Smooth muscle cell (in vitro differentiated cells): ENCODE results near the gene ZDHHC8. TPM values are rescaled to one million over a fixed set of nuclear protein-coding genes. Genes with fewer than 3 reads are reported as not detected.

Source experiments
- DNase-seq: peaks from one replicate; lab custom pipeline; 2025; ENCODE audit not compliant: unreplicated experiment; lab: John Stamatoyannopoulos, UW
- H2AFZ ChIP-seq: fragments of 200-600 bp; sonication (generic); 2 replicates; pipeline ENCODE4 v1.6.0; 2016; ENCODE audit warnings: antibody characterized with exemption, low read depth, mild to moderate bottlenecking
- H3F3A ChIP-seq: fragments of 200-600 bp; sonication (generic); 2 replicates; pipeline ENCODE4 v1.6.0; 2017; ENCODE audit warnings: antibody characterized with exemption, low read depth
- H3K27ac ChIP-seq: fragments of 200-600 bp; sonication (generic); 2 replicates; pipeline ENCODE4 v1.5.1; 2016; ENCODE audit warnings: low read depth, mild to moderate bottlenecking
- H3K27me3 ChIP-seq: fragments of 200-600 bp; sonication (generic); 2 replicates; pipeline ENCODE4 v1.6.1; 2016; ENCODE audit warnings: low read depth, mild to moderate bottlenecking
- H3K36me3 ChIP-seq: fragments of 200-600 bp; sonication (generic); 2 replicates; pipeline ENCODE4 v1.5.1; 2016; ENCODE audit warnings: low read depth
- H3K4me1 ChIP-seq: fragments of 200-600 bp; sonication (generic); 2 replicates; pipeline ENCODE4 v1.5.1; 2016; ENCODE audit warnings: low read depth
- H3K4me2 ChIP-seq: fragments of 200-600 bp; sonication (generic); 2 replicates; pipeline ENCODE4 v1.6.0; 2016; ENCODE audit warnings: mild to moderate bottlenecking
- H3K4me3 ChIP-seq: fragments of 200-600 bp; sonication (generic); 2 replicates; pipeline ENCODE4 v1.5.1; 2016; ENCODE audit warnings: mild to moderate bottlenecking
- H3K79me2 ChIP-seq: fragments of 200-600 bp; sonication (generic); 2 replicates; pipeline ENCODE4 v1.6.0; 2016; ENCODE audit warnings: low read depth, mild to moderate bottlenecking
- H3K9ac ChIP-seq: fragments of 200-600 bp; sonication (generic); 2 replicates; pipeline ENCODE4 v1.6.0; 2016; ENCODE audit warnings: low read depth
- H3K9me3 ChIP-seq: fragments of 200-600 bp; sonication (generic); replicated peaks from 2 replicates; pipeline ENCODE4 v1.5.1; 2016; ENCODE audit warnings: low read depth
- H4K20me1 ChIP-seq: fragments of 200-600 bp; sonication (generic); 2 replicates; pipeline ENCODE4 v1.6.0; 2016; ENCODE audit warnings: low read depth
- CTCF ChIP-seq: fragments of 200-600 bp; sonication (generic); IDR thresholded peaks from 2 replicates; pipeline ENCODE4 v1.5.1; 2017; ENCODE audit warnings: borderline replicate concordance, mild to moderate bottlenecking, antibody characterized with exemption; ENCODE audit not compliant: insufficient read depth, poor library complexity, severe bottlenecking
- WGBS: methylation state at CpG from one replicate; pipeline ENCODE4 v1.1.7; 2016; ENCODE audit warnings: low lambda C conversion rate; 5-methylcytosine and 5-hydroxymethylcytosine counted together
- polyA plus RNA-seq: library from polyadenylated mRNA; unstranded; fragments of >200 nt; fragmentation: Nextera tagmentation; extraction: Ambion mirVana; gene quantifications from 2 replicates; pipeline ENCODE4 v1.2.1, GENCODE V29; 2016
- total RNA-seq: library from RNA; depleted of rRNA; stranded (reverse); fragments of >200 nt; gene quantifications from 2 replicates; pipeline ENCODE4 v1.2.3, GENCODE V29; 2014

Gene ZDHHC8
- total and polyA plus RNA-seq, 2 experiments from 2014 or later, result 12.7 to 53.9 TPM

- no peaks in the 10 kb centered on the region for H3K4me1 ChIP-seq
- peaks cover 5% of the 10 kb centered on the region for H3K36me3 ChIP-seq
- H3K9ac ChIP-seq, result no peak overlapping the region
- H3K9me3 ChIP-seq, result no peaks in the 10 kb centered on the region
- no peak for TF ChIP-seq CTCF
- H4K20me1 ChIP-seq, result peaks cover 27% of the 10 kb centered on the region
- peaks cover 16% of the 10 kb centered on the region for H3F3A ChIP-seq
- H2AFZ ChIP-seq, result no peak overlapping the region
- H3K79me2 ChIP-seq, result peaks cover 10% of the 10 kb centered on the region
- DNase-seq, result no peak
- H3K4me2 ChIP-seq, result no peak overlapping the region
- H3K27ac ChIP-seq, result no peak overlapping the region
- H3K27me3 ChIP-seq, result no peaks in the 10 kb centered on the region
- no peak overlapping the region for H3K4me3 ChIP-seq
- 96% methylated on average over 19 of the region's 19 CpGs for WGBS
Observed at GRCh38 chr22:20126284-20127029, 5.1 kb upstream of the ZDHHC8 start.

- WGBS, result 95% methylated on average over 15 of the region's 15 CpGs
- H3K27me3 ChIP-seq, result no peaks in the 10 kb centered on the region
Observed at GRCh38 chr22:20127318-20127868, 4.2 kb upstream of the ZDHHC8 start.

GRCh38 chr22:20127869-20128618 is 3.6 kb upstream of the ZDHHC8 start:
- Histone ChIP-seq H3K79me2 (peaks cover 12% of the 10 kb centered on the region), H2AFZ (no peak overlapping the region), H3K4me2 (no peak overlapping the region), H4K20me1 (peaks cover 27% of the 10 kb centered on the region), H3K4me3 (no peak overlapping the region), H3K4me1 (peaks cover 6% of the 10 kb centered on the region), H3K9me3 (no peaks in the 10 kb centered on the region), H3K36me3 (peaks cover 5% of the 10 kb centered on the region), H3K9ac (no peak overlapping the region), H3F3A (peaks cover 16% of the 10 kb centered on the region), H3K27me3 (no peaks in the 10 kb centered on the region), H3K27ac (no peak overlapping the region)
- no peak for DNase-seq
- TF ChIP-seq CTCF, result no peak
- WGBS, result 93% methylated on average over 17 of the region's 17 CpGs

More at GRCh38 chr22:20127318-20127868, 4.2 kb upstream of the ZDHHC8 start:
- no peak overlapping the region for H2AFZ ChIP-seq
- H3K36me3 ChIP-seq, result peaks cover 5% of the 10 kb centered on the region
- H3K4me3 ChIP-seq, result no peak overlapping the region
- no peaks in the 10 kb centered on the region for H3K4me1 ChIP-seq
- no peak overlapping the region for H3K4me2 ChIP-seq
- H3K79me2 ChIP-seq, result peaks cover 6% of the 10 kb centered on the region
- peaks cover 22% of the 10 kb centered on the region for H4K20me1 ChIP-seq
- no peak for TF ChIP-seq CTCF
- H3F3A ChIP-seq, result peaks cover 16% of the 10 kb centered on the region
- H3K27ac ChIP-seq, result no peak overlapping the region
- H3K9ac ChIP-seq, result no peak overlapping the region
- H3K9me3 ChIP-seq, result no peaks in the 10 kb centered on the region
- no peak for DNase-seq
